B cell (primary cell): ENCODE data around the gene UBL3. TPM values are rescaled to one million over a fixed set of nuclear protein-coding genes. Genes with fewer than 3 reads are reported as not detected.

ENCODE experiments used
- ATAC-seq: fragments of 200-7000 bp; cut with Tn5 transposase; one replicate; pipeline ENCODE4 v1.10.0; 2021; ENCODE audit warnings: low read depth, mild to moderate bottlenecking, moderate number of reproducible peaks, moderate library complexity
- CTCF ChIA-PET: fragments of 350-600 bp; sonication (Branson Sonifier 250); formaldehyde crosslinking; loops from one replicate; lab custom pipeline; 2021; ENCODE audit warnings: antibody characterized with exemption, inconsistent platforms; lab: Charles Lee
- POLR2A ChIA-PET: fragments of 350-600 bp; sonication (Branson Sonifier 250); formaldehyde crosslinking; loops from one replicate; lab custom pipeline; 2021; ENCODE audit warnings: antibody characterized with exemption; lab: Charles Lee
- DNase-seq: peaks from one replicate; pipeline ENCODE4 v3.0.0; 2013
- H2AFZ ChIP-seq: 2 replicates; pipeline ENCODE4 v1.6.1; 2012; ENCODE audit warnings: mild to moderate bottlenecking, low read depth, low read length; ENCODE audit not compliant: insufficient read depth, poor library complexity, severe bottlenecking
- H3K27ac ChIP-seq, 2 donors: 1 replicate in 1 of 2; 2 replicates in 1 of 2; pipeline ENCODE4 v1.5.1; 2012 to 2013; ENCODE audit warnings: low read length in 2 of 2, mild to moderate bottlenecking in 2 of 2, moderate library complexity in 1 of 2
- H3K27me3 ChIP-seq, 4 experiments: fragments of 200-600 bp in 1 of 4; sonication (generic) in 1 of 4; replicated peaks in 1 of 4; 1 replicate in 2 of 4; 2 replicates in 2 of 4; pipeline versions ENCODE4 v1.6.1 to v1.7.0; 2013 to 2016; ENCODE audit warnings: low read length in 3 of 4, mild to moderate bottlenecking in 2 of 4, mixed read lengths in 1 of 4, moderate library complexity in 1 of 4; ENCODE audit not compliant: insufficient read depth in 4 of 4, control insufficient read depth in 3 of 4; ENCODE audit errors: control extremely low read depth in 1 of 4
- H3K36me3 ChIP-seq, 2 experiments: replicated peaks in 1 of 2; 1 replicate in 1 of 2; 2 replicates in 1 of 2; pipeline versions ENCODE4 v1.6.1 to v1.7.1; 2013; ENCODE audit warnings: low read length in 1 of 2; ENCODE audit not compliant: insufficient read depth in 2 of 2, control insufficient read depth in 1 of 2; ENCODE audit errors: control extremely low read depth in 1 of 2, extremely low read depth in 1 of 2
- H3K4me1 ChIP-seq, 2 donors: fragments of 200-600 bp in 1 of 2; sonication (generic) in 1 of 2; 1 replicate in 1 of 2; 2 replicates in 1 of 2; pipeline versions ENCODE4 v1.5.1 to v1.6.1; 2013 to 2017; ENCODE audit warnings: low read length in 2 of 2; ENCODE audit not compliant: control insufficient read depth in 2 of 2, insufficient read depth in 2 of 2
- H3K4me2 ChIP-seq: replicated peaks from 2 replicates; pipeline ENCODE3; 2012; ENCODE audit warnings: mild to moderate bottlenecking, low read depth, low read length; ENCODE audit not compliant: poor library complexity, severe bottlenecking
- H3K4me3 ChIP-seq, 5 experiments: fragments of 200-600 bp in 1 of 5; sonication (generic) in 1 of 5; 1 replicate in 3 of 5; 2 replicates in 2 of 5; pipeline versions ENCODE4 v1.5.1 to v1.7.0; 2011 to 2016; ENCODE audit warnings: low read length in 4 of 5, mild to moderate bottlenecking in 4 of 5, low read depth in 2 of 5, control low read depth in 1 of 5, moderate library complexity in 1 of 5; ENCODE audit not compliant: insufficient read depth in 1 of 5; ENCODE audit errors: control extremely low read depth in 1 of 5, extremely low read depth in 1 of 5
- H3K79me2 ChIP-seq: fragments of 200-600 bp; sonication (generic); one replicate; pipeline ENCODE4 v1.6.0; 2016; ENCODE audit warnings: low read length; ENCODE audit not compliant: control insufficient read depth, insufficient read depth
- H3K9ac ChIP-seq: fragments of 200-600 bp; sonication (generic); 2 replicates; pipeline ENCODE4 v1.6.1; 2017; ENCODE audit warnings: mild to moderate bottlenecking, low read length, moderate library complexity
- H3K9me3 ChIP-seq, 3 donors: one replicate each; pipeline versions ENCODE4 v1.6.1 to v1.7.1; 2013; ENCODE audit warnings: low read length in 2 of 3; ENCODE audit not compliant: control insufficient read depth in 2 of 3, insufficient read depth in 1 of 3; ENCODE audit errors: control extremely low read depth in 1 of 3
- H4K20me1 ChIP-seq: 2 replicates; pipeline ENCODE4 v1.6.0; 2012; ENCODE audit warnings: mild to moderate bottlenecking, low read length; ENCODE audit not compliant: insufficient read depth, control insufficient read depth, poor library complexity, severe bottlenecking
- H3K27ac Mint-ChIP-seq: one replicate; pipeline ENCODE4 v1.8.0; 2021; ENCODE audit warnings: mixed read lengths
- H3K27me3 Mint-ChIP-seq: one replicate; pipeline ENCODE4 v1.8.0; 2021; ENCODE audit warnings: mixed read lengths
- H3K4me1 Mint-ChIP-seq: one replicate; pipeline ENCODE4 v1.8.0; 2021; ENCODE audit warnings: mixed read lengths
- H3K4me3 Mint-ChIP-seq: one replicate; pipeline ENCODE4 v1.8.0; 2021; ENCODE audit warnings: mixed read lengths
- H3K9me3 Mint-ChIP-seq: one replicate; pipeline ENCODE4 v1.8.0; 2022; ENCODE audit warnings: mixed read lengths; ENCODE audit not compliant: insufficient read depth
- CTCF ChIP-seq: fragments of 200-600 bp; IDR thresholded peaks from one replicate; pipeline ENCODE4 v1.8.0; 2022; ENCODE audit warnings: antibody characterized with exemption, mild to moderate bottlenecking
- EZH2 ChIP-seq: IDR thresholded peaks from 2 replicates; pipeline ENCODE4 v1.6.1; 2012; ENCODE audit warnings: borderline replicate concordance, low read depth, mild to moderate bottlenecking, moderate library complexity, low read length; ENCODE audit not compliant: insufficient read depth, poor library complexity, severe bottlenecking
- WGBS: methylation state at CpG from one replicate; pipeline ENCODE4 v1.1.5; 2013; ENCODE audit warnings: missing lambda C conversion rate; ENCODE audit not compliant: insufficient coverage; 5-methylcytosine and 5-hydroxymethylcytosine counted together
- intact Hi-C: fragments of 100-400 bp; cut with micrococcal nuclease; formaldehyde crosslinking; loops from one replicate; pipeline ENCODE4 v1.10.0; 2022
- polyA plus RNA-seq: library from polyadenylated mRNA; depleted of rRNA; stranded (reverse); fragments of >200 nt; gene quantifications from 2 replicates; pipeline ENCODE4 v1.2.3, GENCODE V29; 2012
- total RNA-seq, 2 donors: library from RNA; stranded (reverse); fragments of 120-200 nt in 1 of 2; gene quantifications; 1 replicate in 1 of 2; 2 replicates in 1 of 2; pipeline versions ENCODE4 v1.2.3 to v1.2.4, GENCODE V29; 2013 to 2022

UBL3 gene
- total and polyA plus RNA-seq, 2 donors (not counting 1 experiment from before 2014, with no cell fraction given), result 7.3 to 27.9 TPM

GRCh38 chr13:29800687-29801086 is 49.7 kb downstream of the UBL3 start:
- TF ChIP-seq EZH2 (no peak), CTCF (no peak)
- DNase-seq (no peak), ATAC-seq (no peak)
- H3K36me3 ChIP-seq, result no peaks in the 10 kb centered on the region
- Mint-ChIP-seq H3K27ac (no peak overlapping the region), H3K27me3 (no peaks in the 10 kb centered on the region), H3K9me3 (no peaks in the 10 kb centered on the region), H3K4me3 (no peak overlapping the region), H3K4me1 (peaks cover 5% of the 10 kb centered on the region)
- no peak overlapping the region for H3K4me3 ChIP-seq
- H3K27ac ChIP-seq, result no peak overlapping the region
- peaks cover 2 to 4% of the 10 kb centered on the region in 2 donors for H3K4me1 ChIP-seq
- H3K27me3 ChIP-seq, result no peaks in the 10 kb centered on the region
- intact Hi-C loops, result no loop called here
- H3K9ac ChIP-seq, result no peak overlapping the region
- H3K79me2 ChIP-seq, result peaks cover 95% of the 10 kb centered on the region
- peaks cover 67% of the 10 kb centered on the region for H4K20me1 ChIP-seq
- no peak overlapping the region for H2AFZ ChIP-seq
- ChIA-PET POLR2A (no interaction called here), CTCF (interaction anchor here (1.0 to 1.3 kb wide), 2 partner anchors 29 to 123 kb away, joined by 3 to 4 read pairs; no protein-coding TSS in a partner anchor)
- H3K9me3 ChIP-seq, result peaks cover 1 to 7% (median 4%) of the 10 kb centered on the region in 3 donors
- H3K4me2 ChIP-seq, result no peak overlapping the region
- WGBS, result 96% methylated on average over 6 of the region's 6 CpGs

DNA sequence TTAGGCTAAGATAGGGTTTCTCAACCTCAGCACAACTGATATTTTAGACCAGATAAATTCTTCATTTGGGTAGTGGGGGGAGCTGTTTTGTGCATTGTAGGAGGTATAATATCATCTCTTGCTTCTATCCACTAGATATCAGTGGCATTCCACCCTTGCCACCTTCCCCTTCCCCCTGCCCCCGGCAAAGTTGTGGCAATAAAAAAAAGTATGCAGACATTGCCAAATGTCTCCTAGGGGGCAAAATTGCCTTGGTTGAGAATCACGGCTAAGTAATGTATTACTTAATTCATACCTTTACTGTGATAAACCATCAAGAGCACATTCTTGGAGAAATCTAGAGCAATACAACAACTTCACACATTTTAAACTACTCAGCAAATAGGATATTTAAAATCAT is 51.4 kb downstream of the UBL3 start:
- WGBS, result 100% methylated on average over 1 of the region's 2 CpGs
- CTCF ChIA-PET, result interaction anchor here (1.5 kb wide), 1 partner anchor 28 kb away, joined by 6 read pairs; no protein-coding TSS in a partner anchor
- peaks cover 62% of the 10 kb centered on the region for H4K20me1 ChIP-seq

More for the DNA sequence above, 51.4 kb downstream of the UBL3 start:
- POLR2A ChIA-PET, result no interaction called here
- Histone ChIP-seq H3K4me3 (no peak overlapping the region), H3K9ac (no peak overlapping the region), H3K9me3 (peaks cover 1 to 7% (median 4%) of the 10 kb centered on the region in 3 donors), H3K79me2 (peaks cover 93% of the 10 kb centered on the region), H3K4me1 (peaks cover 4% of the 10 kb centered on the region in 2 donors), H3K27ac (no peak overlapping the region), H3K27me3 (no peaks in the 10 kb centered on the region), H2AFZ (no peak overlapping the region), H3K36me3 (no peaks in the 10 kb centered on the region), H3K4me2 (no peak overlapping the region)
- no peaks in the 10 kb centered on the region for H3K27me3 Mint-ChIP-seq
- TF ChIP-seq CTCF, result no peak
- TF ChIP-seq EZH2, result no peak
- H3K4me3 Mint-ChIP-seq, result no peak overlapping the region
- intact Hi-C loops, result no loop called here
- peaks cover 12% of the 10 kb centered on the region for H3K4me1 Mint-ChIP-seq
- no peaks in the 10 kb centered on the region for H3K9me3 Mint-ChIP-seq
- ATAC-seq (no peak), DNase-seq (no peak)
- H3K27ac Mint-ChIP-seq, result no peak overlapping the region
